Thyroid gland (tissue), 4 donors: Measurements from ENCODE around the gene RNF213.

Experiments used
- CTCF ChIP-seq, 6 experiments: fragments of 200-600 bp in 3 of 6; fragments of 450-650 bp in 3 of 6; sonication (generic) in 3 of 6; IDR thresholded peaks; one replicate each; pipeline ENCODE4 v1.5.1; 2016 to 2019; ENCODE audit warnings: antibody characterized with exemption in 6 of 6, mild to moderate bottlenecking in 2 of 6, inconsistent platforms in 1 of 6, moderate library complexity in 1 of 6
- POLR2A ChIP-seq, 2 donors: fragments of 450-650 bp; IDR thresholded peaks; one replicate each; pipeline ENCODE4 v1.6.1; 2017; ENCODE audit warnings: antibody characterized with exemption in 2 of 2, mild to moderate bottlenecking in 2 of 2, moderate library complexity in 1 of 2

- TF ChIP-seq CTCF (IDR thresholded peaks at IDR 0.05) (no peak), POLR2A (IDR thresholded peaks at IDR 0.05) (no peak)
Measured at GRCh38 chr17:80382956-80383355, 122.3 kb downstream of the RNF213 start.
